HG03045 (cell line): ENCODE results near the gene SLC66A2.
"Not testable (repeated sequence)": the region's sequence is repeated elsewhere in the genome, so short reads cannot be mapped to it uniquely, and the experiment has no call there.

Experiments
- ATAC-seq: cut with Tn5 transposase; IDR thresholded peaks from one replicate; pipeline ENCODE4 v1.9.1; 2021; ENCODE audit warnings: mild to moderate bottlenecking, moderate library complexity; ENCODE audit not compliant: unreplicated experiment

Gene SLC66A2

DNA sequence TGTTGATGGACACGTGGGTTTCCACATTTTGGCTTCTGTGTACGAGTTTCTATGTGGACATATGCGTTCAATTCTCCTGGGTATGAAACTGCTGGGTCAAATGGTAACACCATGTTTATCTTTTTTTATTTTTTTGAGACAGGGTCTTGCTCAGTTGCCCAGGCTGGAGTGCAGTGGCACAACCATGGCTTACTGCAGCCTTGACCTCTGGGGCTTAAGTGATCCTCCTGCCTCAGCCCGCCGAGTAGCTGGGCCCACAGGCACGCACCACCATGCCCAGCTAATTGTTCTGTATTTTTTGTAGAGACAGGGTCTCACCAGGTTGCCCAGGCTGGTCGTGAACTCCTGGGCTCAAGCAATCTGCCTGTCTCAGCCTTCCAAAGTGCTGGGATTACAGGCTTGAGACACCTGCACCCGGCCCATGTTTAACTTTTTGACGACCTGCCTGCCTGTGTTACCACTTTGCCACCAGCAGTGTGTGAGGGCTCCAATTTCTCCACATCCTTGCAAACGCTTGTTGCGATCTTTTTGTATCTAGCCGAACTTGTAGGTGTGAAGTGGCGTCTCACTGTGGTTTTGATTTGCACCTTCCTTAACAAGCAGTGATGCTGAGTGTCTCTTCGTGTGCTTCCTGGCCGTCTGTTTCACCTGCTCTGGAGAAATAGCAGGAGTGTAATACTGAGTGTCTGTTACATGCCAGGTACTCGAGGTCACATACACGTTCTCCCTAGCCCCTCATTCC lies 19.9 kb upstream of the SLC66A2 start:
- no peak for ATAC-seq

DNA sequence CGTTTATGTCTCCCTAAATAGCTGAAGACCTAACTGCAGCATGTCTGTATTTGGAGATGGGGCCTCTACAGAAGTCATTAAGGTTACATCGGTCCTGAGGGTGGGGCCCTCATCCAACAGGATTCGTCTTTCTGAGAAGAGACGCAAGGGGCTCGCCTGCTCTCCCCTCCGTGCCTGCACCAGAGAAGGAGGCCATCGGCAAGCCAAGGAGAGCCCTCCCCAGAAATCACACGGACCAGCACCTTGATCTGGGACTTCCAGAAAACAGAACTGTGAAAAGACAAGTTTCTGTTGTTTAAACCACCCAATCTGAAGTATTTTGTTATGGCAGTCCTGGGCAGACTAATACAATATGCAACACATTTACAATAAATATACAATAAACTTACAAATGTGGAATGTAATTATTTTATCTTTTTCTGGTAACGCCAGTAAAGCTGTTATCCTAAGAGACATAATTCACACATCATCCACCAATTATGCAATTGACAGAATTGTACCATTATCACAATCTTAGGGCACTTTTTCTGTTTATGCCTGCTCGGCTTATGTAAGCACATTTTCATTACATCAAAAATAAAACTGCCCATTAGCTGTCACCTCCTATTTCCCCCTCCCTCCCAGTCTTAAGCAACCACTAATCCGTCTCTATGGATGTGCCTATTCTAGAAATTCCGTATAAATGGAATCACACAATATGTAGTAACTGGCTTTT lies 19.1 kb upstream of the SLC66A2 start:
- no peak for ATAC-seq

GRCh38 chr18:79965119-79965902 lies 13.9 kb upstream of the SLC66A2 start:
- ATAC-seq = no peak

- peak; percentile 84 for ATAC-seq
These were observed 13.1 kb upstream of the SLC66A2 start, which contains the start of gene HSBP1L1 for GRCh38 chr18:79964330-79965118. Gene HSBP1L1 (plus strand): TSS chr18:79964643. CDS start chr18:79964736, 93 bp downstream.

- ATAC-seq = no peak
These were observed 12.3 kb upstream of the SLC66A2 start for GRCh38 chr18:79963658-79964329.

- no peak for ATAC-seq
These were observed 11.6 kb upstream of the SLC66A2 start for GRCh38 chr18:79962835-79963657.

- ATAC-seq = no peak
These were observed 10.9 kb upstream of the SLC66A2 start for GRCh38 chr18:79962311-79962710.

GRCh38 chr18:79961527-79962291 lies 10.3 kb upstream of the SLC66A2 start:
- no peak for ATAC-seq

DNA sequence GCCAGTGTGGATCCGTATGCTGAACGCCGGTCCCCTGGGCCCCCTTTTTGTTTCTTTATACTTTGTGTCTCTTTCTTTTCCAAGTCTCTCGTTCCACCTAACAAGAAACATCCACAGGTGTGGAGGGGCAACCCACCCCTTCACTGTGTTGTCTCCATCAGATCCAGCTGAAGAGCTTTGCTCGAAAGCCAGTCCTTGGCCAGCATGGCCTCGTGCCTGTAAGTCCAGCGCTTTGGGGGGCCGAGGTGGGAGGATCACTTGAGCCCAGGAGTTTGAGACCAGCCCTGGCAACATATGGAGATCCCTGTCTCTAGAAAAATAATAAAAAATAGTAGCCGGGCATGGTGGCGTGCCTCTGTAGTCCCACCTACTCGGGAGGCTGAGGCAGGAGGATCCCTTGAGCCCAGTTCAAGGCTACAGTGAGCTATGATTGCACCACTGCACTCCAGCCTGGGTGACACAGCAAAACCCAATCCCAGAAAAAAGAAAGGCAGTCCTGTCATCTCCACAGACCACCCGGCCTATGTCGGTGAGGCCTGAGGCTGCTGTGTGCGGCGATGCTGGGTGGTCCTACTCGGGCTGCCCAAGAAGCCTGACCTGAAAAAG lies 9.6 kb upstream of the SLC66A2 start:
- no peak for ATAC-seq

- ATAC-seq = not testable (repeated sequence)
These were observed 8.8 kb upstream of the SLC66A2 start for GRCh38 chr18:79960161-79960801.

DNA sequence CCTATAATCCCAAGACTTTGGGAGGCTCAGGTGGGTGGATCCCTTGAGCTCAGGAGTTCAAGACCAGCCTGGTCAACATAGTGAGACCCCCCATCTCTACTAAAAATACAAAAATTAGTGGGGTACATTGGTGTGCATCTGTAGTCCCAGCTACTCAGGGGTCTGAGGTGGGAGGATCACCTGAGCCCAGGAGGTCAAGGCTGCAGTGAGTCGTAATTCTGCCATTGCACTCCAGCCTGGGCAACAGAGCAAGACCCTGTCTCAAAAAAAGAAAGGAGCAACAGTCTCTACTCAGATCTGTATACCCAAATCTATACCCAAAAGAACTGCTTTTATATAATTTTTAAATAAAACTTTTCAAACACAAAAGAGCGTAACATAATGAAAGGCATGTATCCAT lies 7.5 kb upstream of the SLC66A2 start:
- no peak for ATAC-seq

DNA sequence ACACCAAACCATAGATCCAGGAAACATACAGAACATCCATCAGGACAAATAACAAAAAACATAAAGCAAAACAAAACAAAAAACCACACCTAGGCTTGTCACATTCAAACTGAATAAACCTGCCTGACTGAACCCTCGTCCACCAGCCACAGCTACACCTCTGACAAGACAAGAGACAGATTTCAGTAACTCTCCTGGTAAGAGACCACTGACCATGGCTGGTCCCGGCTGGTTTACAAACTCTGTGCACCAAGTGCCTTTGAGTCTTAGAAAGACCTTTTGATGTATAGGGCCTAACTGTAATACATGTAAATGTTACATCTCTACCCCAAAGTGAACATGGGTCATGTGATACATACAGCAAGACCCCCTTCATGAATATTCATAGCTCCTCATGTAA lies 4.8 kb upstream of the SLC66A2 start:
- ATAC-seq = no peak

DNA sequence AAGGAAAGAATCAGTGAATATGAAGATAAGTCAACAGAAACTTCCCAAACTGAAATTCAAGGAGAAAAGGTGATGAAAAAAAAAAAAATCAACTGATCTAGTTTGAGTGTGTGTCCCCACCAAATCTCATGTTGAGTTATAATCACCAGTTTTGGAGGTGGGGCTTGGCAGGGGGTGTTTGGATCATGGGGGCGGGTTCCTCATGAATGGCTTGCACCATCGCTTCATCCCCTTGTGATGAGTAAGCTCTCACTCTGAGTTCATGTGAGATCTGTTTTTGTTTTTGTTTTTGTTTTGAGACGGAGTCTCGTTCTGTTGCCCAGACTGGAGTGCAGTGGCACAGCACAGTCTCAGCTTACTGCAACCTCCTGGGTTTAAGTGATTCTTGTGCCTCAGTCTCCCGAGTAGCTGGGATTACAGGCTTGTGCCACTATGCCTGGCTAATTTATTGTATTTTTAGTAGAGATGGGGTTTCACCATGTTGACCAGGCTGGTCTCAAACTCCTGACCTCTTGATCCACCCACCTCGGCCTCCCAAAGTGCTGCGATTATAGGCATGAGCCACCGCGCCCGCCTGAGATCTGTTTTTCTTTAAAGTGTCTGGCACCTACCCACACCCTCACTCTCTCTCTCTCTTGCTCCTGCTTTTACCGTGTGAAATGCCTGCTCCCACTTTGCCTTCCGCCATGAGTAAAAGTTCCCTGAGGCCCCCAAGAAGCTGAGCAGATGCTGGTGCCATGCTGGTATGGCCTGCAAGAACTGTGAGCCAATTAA lies 4.0 kb upstream of the SLC66A2 start:
- no peak for ATAC-seq

DNA sequence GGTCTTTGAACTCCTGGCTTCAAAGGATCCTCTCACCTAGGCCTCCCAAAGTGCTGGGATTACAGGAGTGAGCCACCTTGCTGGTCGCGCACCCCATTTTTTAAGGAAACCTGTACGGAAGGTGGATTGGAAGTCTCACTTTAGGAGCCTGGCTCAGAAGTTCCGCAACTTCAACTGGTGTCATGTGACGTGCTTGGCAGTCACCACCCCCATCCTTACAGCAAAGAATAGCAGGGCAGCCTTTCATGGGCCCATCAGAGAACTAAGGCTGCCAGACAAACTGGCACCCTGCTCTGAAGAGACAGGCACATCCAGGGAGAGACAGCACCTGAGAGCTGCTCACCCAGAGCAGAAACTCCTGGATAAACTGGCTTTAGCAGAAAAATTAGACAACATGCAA lies 3.3 kb upstream of the SLC66A2 start:
- no peak for ATAC-seq

GRCh38 chr18:79953971-79954651 lies 2.7 kb upstream of the SLC66A2 start:
- no peak for ATAC-seq

- no peak for ATAC-seq
These were observed 1.6 kb upstream of the SLC66A2 start for GRCh38 chr18:79952996-79953559.
